GM21423 (cell line): ENCODE data around the gene TMC5.

Experiments
- ATAC-seq: cut with Tn5 transposase; IDR thresholded peaks from one replicate; pipeline ENCODE4 v1.9.1; 2021; ENCODE audit warnings: mild to moderate bottlenecking, moderate library complexity; ENCODE audit not compliant: unreplicated experiment

The TMC5 gene

DNA sequence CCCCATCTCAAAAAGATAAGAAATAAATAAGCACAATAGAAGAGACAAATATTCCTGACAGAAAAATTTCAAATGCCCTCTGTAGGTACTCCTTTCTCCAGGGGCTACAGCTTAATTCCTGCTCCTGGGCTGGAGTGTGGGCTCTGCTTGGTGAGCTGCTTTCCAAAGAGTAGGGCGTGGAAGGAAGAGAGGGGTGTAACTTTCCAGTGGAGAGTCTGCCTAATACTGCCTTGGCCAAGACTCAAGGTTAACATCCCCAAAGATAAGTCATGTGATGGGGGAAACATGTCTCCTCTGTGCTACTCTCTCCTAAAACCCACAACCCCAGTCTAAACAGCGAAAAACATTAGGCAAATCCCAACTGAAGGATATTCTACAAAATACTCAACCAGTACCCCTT is 42.7 kb downstream of the TMC5 start:
- ATAC-seq, result no peak

DNA sequence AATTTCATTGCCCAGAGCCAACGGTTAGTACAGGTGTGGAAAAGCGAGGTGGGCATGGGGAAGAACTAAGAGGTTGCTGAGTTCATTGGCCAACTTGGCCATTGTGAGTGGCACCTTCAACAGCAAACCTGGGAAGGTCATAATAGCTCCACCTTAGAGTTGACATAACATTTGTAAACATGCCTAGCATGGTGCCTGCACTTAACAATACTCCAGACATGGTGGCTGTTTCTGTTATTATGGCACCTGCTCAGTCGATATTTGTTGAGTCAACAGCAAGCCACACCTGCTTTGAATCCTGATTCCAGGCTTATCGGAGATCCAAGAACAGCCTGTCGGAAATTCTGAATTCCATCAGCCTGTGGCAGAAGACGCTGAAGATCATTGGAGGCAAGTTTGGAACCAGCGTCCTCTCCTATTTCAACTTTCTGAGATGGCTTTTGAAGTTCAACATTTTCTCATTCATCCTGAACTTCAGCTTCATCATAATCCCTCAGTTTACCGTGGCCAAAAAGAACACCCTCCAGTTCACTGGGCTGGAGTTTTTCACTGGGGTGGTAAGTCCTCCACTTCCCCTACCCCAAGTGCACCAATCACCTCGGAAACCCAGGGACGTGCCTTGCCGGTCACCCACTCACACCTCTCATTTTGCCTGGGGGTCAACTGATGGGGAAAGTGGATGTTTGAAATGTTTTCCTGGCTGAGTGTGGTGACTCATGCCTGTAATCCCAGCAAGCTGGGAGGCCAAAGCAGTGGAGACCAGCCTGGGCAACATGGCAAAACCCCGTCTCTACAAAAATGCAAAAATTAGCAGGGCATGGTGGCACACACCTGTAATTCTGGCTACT is 46.0 kb downstream of the TMC5 start:
- no peak for ATAC-seq

GRCh38 chr16:19468300-19468699 is 50.6 kb downstream of the TMC5 start:
- ATAC-seq, result no peak

GRCh38 chr16:19472482-19472881 is 54.8 kb downstream of the TMC5 start:
- no peak for ATAC-seq

GRCh38 chr16:19474617-19475016 is 56.9 kb downstream of the TMC5 start:
- ATAC-seq, result no peak

DNA sequence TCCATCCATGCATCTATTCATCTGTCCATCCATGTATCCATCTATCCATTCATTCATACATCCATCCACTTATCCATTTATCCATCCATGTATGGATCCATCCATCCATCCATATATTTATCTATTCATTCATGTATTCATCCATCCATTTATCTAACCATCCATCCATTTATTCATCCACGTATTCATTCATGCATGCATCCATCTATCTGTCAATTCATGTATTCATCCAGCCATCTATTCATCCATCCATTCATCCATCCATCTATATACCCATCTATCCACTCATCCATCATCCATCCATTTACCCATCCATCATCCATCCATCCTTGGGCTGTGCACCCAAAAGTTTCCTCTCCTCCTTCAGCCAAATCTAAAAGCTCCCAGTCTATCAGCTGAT is 60.8 kb downstream of the TMC5 start:
- no peak for ATAC-seq

- ATAC-seq, result no peak
Measured at GRCh38 chr16:19479302-19479721, 61.6 kb downstream of the TMC5 start.

- ATAC-seq, result no peak
Measured at GRCh38 chr16:19481296-19481695, 63.6 kb downstream of the TMC5 start.

- ATAC-seq, result no peak
Measured at GRCh38 chr16:19481769-19482168, 64.1 kb downstream of the TMC5 start.

DNA sequence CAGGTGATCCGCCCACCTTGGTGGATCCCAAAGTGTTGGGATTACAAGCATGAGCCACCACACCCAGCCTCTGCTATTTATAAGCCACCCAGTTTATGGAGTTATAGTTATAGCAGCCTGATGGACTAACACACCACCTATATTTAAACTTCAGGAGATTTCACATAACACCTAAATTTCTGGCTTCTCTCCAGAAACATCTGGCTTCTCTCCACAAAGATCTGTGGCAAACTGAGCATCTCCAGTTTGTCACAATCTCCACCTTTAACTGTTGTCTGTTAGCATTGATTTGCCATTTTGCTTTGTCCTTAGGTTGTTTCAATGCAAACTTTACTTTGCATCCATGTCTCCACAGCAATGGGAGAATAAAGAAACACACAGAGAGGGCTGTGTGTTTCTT is 64.6 kb downstream of the TMC5 start:
- ATAC-seq, result no peak

DNA sequence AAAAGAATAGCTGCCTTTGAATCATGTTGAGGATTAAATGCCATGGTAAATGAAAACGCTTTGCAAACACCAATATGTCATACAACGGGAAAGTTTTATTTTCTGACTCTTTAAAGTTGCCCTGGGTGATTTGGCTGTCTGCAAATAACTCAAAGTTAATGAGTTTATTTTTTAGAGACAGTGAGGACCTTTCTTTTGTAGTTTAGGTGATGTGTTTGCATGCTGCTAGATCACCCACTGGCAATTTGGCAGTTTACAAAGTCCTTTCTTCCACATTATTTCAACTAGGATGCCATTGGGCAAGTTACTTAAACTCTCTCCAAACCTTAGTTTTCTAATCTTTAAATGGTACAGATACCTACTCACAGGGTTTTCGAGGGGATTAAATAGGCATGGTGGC is 66.4 kb downstream of the TMC5 start:
- no peak for ATAC-seq

DNA sequence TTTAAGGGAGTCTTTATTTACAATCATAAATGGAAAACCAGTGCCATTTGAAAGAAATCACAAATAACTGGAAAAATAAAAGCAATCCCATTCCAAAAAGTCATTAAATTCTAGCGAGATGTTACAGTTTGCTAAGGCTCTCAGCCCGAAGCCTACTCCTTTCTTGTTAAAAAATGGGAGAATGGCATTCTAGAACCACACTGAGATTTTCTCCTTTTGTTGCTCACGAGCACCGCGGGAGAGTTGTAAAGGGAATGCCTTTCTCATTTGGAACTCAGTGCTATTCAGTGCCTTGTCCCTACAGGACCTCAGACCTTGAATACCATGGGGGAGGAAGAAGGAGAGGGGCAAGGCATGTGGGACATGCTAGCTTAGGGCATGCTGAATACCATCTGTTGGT is 67.9 kb downstream of the TMC5 start:
- no peak for ATAC-seq

DNA sequence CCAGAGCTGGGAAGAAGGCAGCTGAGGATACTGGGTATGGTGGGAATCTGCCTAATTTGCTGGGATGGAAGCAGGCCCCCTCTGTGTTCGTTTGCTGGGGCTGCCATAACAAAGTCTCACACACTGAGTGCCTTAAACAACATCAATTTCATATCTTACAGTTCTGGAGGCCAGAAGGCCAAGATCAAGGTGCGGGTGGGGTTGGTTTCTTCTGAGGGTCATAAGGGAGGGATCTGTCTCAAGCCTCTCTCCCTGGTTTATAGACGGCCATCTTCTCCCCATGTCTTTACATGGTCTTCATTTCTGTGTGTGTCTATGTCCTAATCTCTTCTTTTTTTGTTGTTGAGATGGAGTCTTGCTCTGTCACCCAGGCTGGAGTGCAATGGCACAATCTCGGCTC is 68.4 kb downstream of the TMC5 start:
- no peak for ATAC-seq

- ATAC-seq, result no peak
Measured at GRCh38 chr16:19486750-19487325, 69.2 kb downstream of the TMC5 start.

GRCh38 chr16:19488213-19488640 is 70.5 kb downstream of the TMC5 start:
- no peak for ATAC-seq

GRCh38 chr16:19490619-19491018 is 72.9 kb downstream of the TMC5 start:
- ATAC-seq, result no peak

- no peak for ATAC-seq
Measured at GRCh38 chr16:19497176-19497575, 79.5 kb downstream of the TMC5 start.

- ATAC-seq, result no peak
Measured at GRCh38 chr16:19499006-19499405, 81.3 kb downstream of the TMC5 start.

DNA sequence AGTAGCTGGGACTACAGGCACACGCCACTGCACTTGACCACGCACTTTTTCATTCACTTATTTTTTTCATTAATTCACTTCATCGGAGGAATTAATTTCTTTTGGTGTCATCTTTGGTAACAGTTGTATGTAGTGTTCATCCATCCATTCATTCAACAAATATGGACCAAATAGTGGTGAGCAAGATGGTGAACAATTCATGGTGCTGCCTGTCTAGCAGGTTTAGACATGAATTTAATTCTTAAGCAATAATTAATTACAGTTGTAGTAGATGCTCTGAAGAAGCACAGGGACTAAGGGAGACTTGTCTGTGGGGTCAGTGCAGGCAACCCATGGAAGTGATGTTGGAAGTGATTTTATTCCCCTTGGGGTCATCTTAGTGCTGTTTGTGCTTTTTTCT is 81.8 kb downstream of the TMC5 start:
- no peak for ATAC-seq

DNA sequence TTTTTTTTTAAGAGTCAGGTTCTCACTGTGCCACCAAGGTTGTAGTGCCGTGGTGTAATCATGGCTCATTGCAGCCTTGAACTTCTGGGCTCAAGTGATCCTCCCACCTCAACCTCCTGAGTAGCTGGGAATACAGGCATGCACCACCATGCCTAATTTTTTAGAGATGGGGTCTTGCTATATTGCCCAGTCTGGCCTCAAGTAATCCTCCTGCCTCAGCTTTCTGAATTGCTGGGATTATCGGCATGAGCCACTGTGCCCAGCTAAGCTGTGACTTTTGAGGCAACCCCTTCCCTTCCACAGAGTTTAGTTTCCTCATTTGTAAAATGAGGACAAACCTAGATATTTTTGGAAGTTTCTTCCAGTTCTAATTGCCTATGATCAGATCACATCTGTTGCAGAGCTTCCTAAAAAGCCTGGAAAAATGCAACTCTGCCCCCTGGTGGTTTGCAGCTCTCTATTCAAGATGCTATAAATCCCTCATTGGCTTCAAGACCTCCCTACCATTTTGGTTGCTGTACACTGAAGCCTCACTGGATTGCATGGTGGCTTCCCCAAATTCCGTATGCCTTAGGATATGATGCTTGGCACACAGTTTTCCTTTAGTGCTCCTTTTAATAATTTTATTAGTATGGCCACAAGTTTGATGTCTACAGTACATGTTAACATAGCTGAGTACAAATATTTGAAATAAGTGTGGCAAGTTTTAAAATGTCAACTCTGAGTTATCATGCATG is 84.9 kb downstream of the TMC5 start:
- no peak for ATAC-seq

DNA sequence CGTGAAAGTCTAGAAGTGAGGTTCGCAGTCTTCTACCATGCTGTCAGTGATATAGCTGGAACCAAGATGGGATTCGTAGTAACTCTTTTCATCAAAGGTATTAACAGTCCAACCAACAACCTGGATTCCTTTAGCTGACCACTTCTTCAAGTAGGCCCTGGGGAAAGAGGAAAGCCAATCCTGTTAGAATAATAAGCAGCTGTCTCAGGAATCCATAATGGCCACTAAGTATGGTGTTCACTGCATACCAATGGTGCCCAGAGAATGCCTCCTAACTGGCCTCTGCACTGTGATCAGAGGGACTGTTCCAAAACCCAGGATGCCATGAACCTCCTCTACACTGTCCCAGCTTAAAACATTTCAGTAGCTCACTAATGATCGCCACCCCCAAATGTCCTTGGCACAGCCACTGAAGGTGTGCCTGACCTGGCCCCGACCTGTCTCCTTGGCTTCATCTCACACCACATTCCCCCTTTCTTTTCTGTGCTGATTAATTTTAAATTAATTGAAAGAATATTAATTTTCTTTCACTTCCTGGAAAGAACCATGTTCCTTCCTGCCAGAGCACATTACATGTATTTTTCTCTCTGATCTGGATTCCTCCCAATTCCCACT is 85.9 kb downstream of the TMC5 start:
- no peak for ATAC-seq
